ENCODE results near the gene TERT.

TERT gene

GRCh38 chr5:1223278-1223670 lies 71.6 kb downstream of the TERT start:
- Mint-ChIP-seq H3K36me3 (no peaks in the 10 kb centered on the region), H3K27ac (no peak overlapping the region), H3K27me3 (peaks cover 14 to 17% of the 10 kb centered on the region in 2 donors), H3K9me3 (no peaks in the 10 kb centered on the region), H3K4me3 (no peak overlapping the region), H3K4me1 (peaks cover 0 to under 1% of the 10 kb centered on the region in 2 donors)
- ATAC-seq (replicated peaks) (no peak), DNase-seq (no peak)

- Mint-ChIP-seq H3K36me3 (no peaks in the 10 kb centered on the region), H3K9me3 (no peaks in the 10 kb centered on the region), H3K27me3 (peaks cover 11 to 16% of the 10 kb centered on the region in 2 donors), H3K4me3 (no peak overlapping the region), H3K4me1 (no peaks in the 10 kb centered on the region), H3K27ac (no peak overlapping the region)
- DNase-seq: no peak
- no peak for ATAC-seq (replicated peaks)
These were observed 72.1 kb downstream of the TERT start for GRCh38 chr5:1222621-1223277.

- no peak for DNase-seq
- H3K27ac Mint-ChIP-seq: no peak overlapping the region
- peaks cover 11 to 13% of the 10 kb centered on the region in 2 donors for H3K27me3 Mint-ChIP-seq
- no peak for ATAC-seq (replicated peaks)
- no peaks in the 10 kb centered on the region for H3K4me1 Mint-ChIP-seq
- H3K36me3 Mint-ChIP-seq: no peaks in the 10 kb centered on the region
- H3K4me3 Mint-ChIP-seq: no peak overlapping the region
- no peaks in the 10 kb centered on the region for H3K9me3 Mint-ChIP-seq
These were observed 72.7 kb downstream of the TERT start for GRCh38 chr5:1222147-1222546.

- no peaks in the 10 kb centered on the region for H3K9me3 Mint-ChIP-seq
- no peak for DNase-seq
- no peak overlapping the region for H3K27ac Mint-ChIP-seq
- H3K4me1 Mint-ChIP-seq: no peaks in the 10 kb centered on the region
- no peak for ATAC-seq (replicated peaks)
- no peak overlapping the region for H3K4me3 Mint-ChIP-seq
- peaks cover 10 to 11% of the 10 kb centered on the region in 2 donors for H3K27me3 Mint-ChIP-seq
- no peaks in the 10 kb centered on the region for H3K36me3 Mint-ChIP-seq
These were observed 73.1 kb downstream of the TERT start for GRCh38 chr5:1221721-1222120.

GRCh38 chr5:1220831-1221230 lies 74.0 kb downstream of the TERT start:
- DNase-seq (no peak), ATAC-seq (replicated peaks) (no peak)
- Mint-ChIP-seq H3K4me3 (no peak overlapping the region), H3K27ac (no peak overlapping the region), H3K9me3 (peaks cover 2% of the 10 kb centered on the region in 2 donors), H3K27me3 (peaks cover 7 to 11% of the 10 kb centered on the region in 2 donors), H3K36me3 (no peaks in the 10 kb centered on the region), H3K4me1 (no peaks in the 10 kb centered on the region)

GRCh38 chr5:1220351-1220750 lies 74.5 kb downstream of the TERT start:
- ATAC-seq (replicated peaks) (no peak), DNase-seq (no peak)
- Mint-ChIP-seq H3K36me3 (no peaks in the 10 kb centered on the region), H3K27ac (no peak overlapping the region), H3K9me3 (peaks cover 4% of the 10 kb centered on the region in 2 donors), H3K4me1 (peaks cover 0 to under 1% of the 10 kb centered on the region in 2 donors), H3K4me3 (no peak overlapping the region), H3K27me3 (peaks cover 6 to 12% of the 10 kb centered on the region in 2 donors)

GRCh38 chr5:1219768-1220100 lies 75.1 kb downstream of the TERT start:
- peaks cover 6 to 12% of the 10 kb centered on the region in 2 donors for H3K27me3 Mint-ChIP-seq
- H3K27ac Mint-ChIP-seq: no peak overlapping the region

GRCh38 chr5:1219098-1219767 lies 75.6 kb downstream of the TERT start:
- H3K27me3 Mint-ChIP-seq: peaks cover 6 to 12% of the 10 kb centered on the region in 2 donors
- peaks cover 4% of the 10 kb centered on the region in 2 donors for H3K9me3 Mint-ChIP-seq
- no peak overlapping the region for H3K4me3 Mint-ChIP-seq
- ATAC-seq (replicated peaks) (no peak), DNase-seq (no peak)
- H3K4me1 Mint-ChIP-seq: peaks cover 3 to 5% of the 10 kb centered on the region in 2 donors
- no peak overlapping the region for H3K27ac Mint-ChIP-seq
- H3K36me3 Mint-ChIP-seq: no peaks in the 10 kb centered on the region

More at GRCh38 chr5:1219768-1220100, 75.1 kb downstream of the TERT start:
- DNase-seq (no peak), ATAC-seq (replicated peaks) (no peak)
- Mint-ChIP-seq H3K36me3 (no peaks in the 10 kb centered on the region), H3K4me3 (no peak overlapping the region), H3K4me1 (peaks cover 3 to 5% of the 10 kb centered on the region in 2 donors), H3K9me3 (peaks cover 4% of the 10 kb centered on the region in 2 donors)

GRCh38 chr5:1218351-1219080 lies 76.4 kb downstream of the TERT start:
- ATAC-seq (replicated peaks) (no peak), DNase-seq (no peak)
- H3K4me3 Mint-ChIP-seq: no peak overlapping the region
- H3K27ac Mint-ChIP-seq: no peak overlapping the region
- peaks cover 3 to 5% of the 10 kb centered on the region in 2 donors for H3K4me1 Mint-ChIP-seq
- H3K9me3 Mint-ChIP-seq: peaks cover 4% of the 10 kb centered on the region in 2 donors
- H3K36me3 Mint-ChIP-seq: no peaks in the 10 kb centered on the region
- H3K27me3 Mint-ChIP-seq: peaks cover 6 to 12% of the 10 kb centered on the region in 2 donors

GRCh38 chr5:1217596-1218206 lies 77.2 kb downstream of the TERT start:
- H3K27me3 Mint-ChIP-seq: peaks cover 6 to 12% of the 10 kb centered on the region in 2 donors
- H3K27ac Mint-ChIP-seq: no peak overlapping the region
- no peak for DNase-seq
- peaks cover 3 to 5% of the 10 kb centered on the region in 2 donors for H3K4me1 Mint-ChIP-seq
- ATAC-seq (replicated peaks): no peak
- H3K9me3 Mint-ChIP-seq: peaks cover 4% of the 10 kb centered on the region in 2 donors
- H3K4me3 Mint-ChIP-seq: no peak overlapping the region
- H3K36me3 Mint-ChIP-seq: no peaks in the 10 kb centered on the region

- Mint-ChIP-seq H3K27me3 (peaks cover 6 to 12% of the 10 kb centered on the region in 2 donors), H3K4me1 (peaks cover 5% of the 10 kb centered on the region in 2 donors), H3K4me3 (no peak overlapping the region), H3K27ac (no peak overlapping the region), H3K9me3 (peaks cover 4% of the 10 kb centered on the region in 2 donors), H3K36me3 (no peaks in the 10 kb centered on the region)
- ATAC-seq (replicated peaks) (no peak), DNase-seq (no peak)
These were observed 78.0 kb downstream of the TERT start for GRCh38 chr5:1216918-1217295.

- Mint-ChIP-seq H3K36me3 (no peaks in the 10 kb centered on the region), H3K27ac (no peak overlapping the region), H3K4me1 (peaks cover 5% of the 10 kb centered on the region in 2 donors), H3K27me3 (peaks cover 6 to 12% of the 10 kb centered on the region in 2 donors), H3K4me3 (no peak overlapping the region), H3K9me3 (peaks cover 6% of the 10 kb centered on the region in 2 donors)
- DNase-seq: no peak
- no peak for ATAC-seq (replicated peaks)
These were observed 78.5 kb downstream of the TERT start for GRCh38 chr5:1216211-1216917.

GRCh38 chr5:1215320-1216096 lies 79.4 kb downstream of the TERT start:
- peaks cover 6 to 8% of the 10 kb centered on the region in 2 donors for H3K9me3 Mint-ChIP-seq
- no peak overlapping the region for H3K27ac Mint-ChIP-seq
- H3K4me1 Mint-ChIP-seq: peaks cover 5% of the 10 kb centered on the region in 2 donors
- no peaks in the 10 kb centered on the region for H3K36me3 Mint-ChIP-seq
- no peak overlapping the region for H3K4me3 Mint-ChIP-seq
- no peak for DNase-seq
- peaks cover 6 to 12% of the 10 kb centered on the region in 2 donors for H3K27me3 Mint-ChIP-seq
- no peak for ATAC-seq (replicated peaks)

Data from stimulated activated naive B cell treated with anti-CD40 and anti-IgM and Interleukin-4, amounts not matched to agents 10 μg/mL and 1 μg/mL and 100 μg/mL, for 72 hours (primary cell).